Body of pancreas (tissue), 4 donors: Measurements from ENCODE around the gene PIMREG.

ENCODE experiments used
- CTCF ChIP-seq, 7 experiments: fragments of 450-650 bp in 4 of 7; fragments of 200-600 bp in 3 of 7; sonication (generic) in 3 of 7; IDR thresholded peaks; one replicate each; pipeline ENCODE4 v1.5.1; 2016 to 2019; ENCODE audit warnings: antibody characterized with exemption in 7 of 7
- POLR2A ChIP-seq, 3 donors: fragments of 450-650 bp; IDR thresholded peaks; one replicate each; pipeline ENCODE4 v1.6.1; 2016; ENCODE audit warnings: antibody characterized with exemption in 3 of 3, mild to moderate bottlenecking in 2 of 3

- TF ChIP-seq POLR2A (IDR thresholded peaks at IDR 0.05): no peak
- no peak for TF ChIP-seq CTCF (IDR thresholded peaks at IDR 0.05)
These were observed 51.8 kb downstream of the PIMREG start for GRCh38 chr17:6496116-6496481.
